Osteoblast (primary cell): ENCODE measurements around the gene ZNHIT2. TPM values are rescaled to one million over a fixed set of nuclear protein-coding genes. Genes with fewer than 3 reads are reported as not detected.
"Not testable (repeated sequence)": the region's sequence is repeated elsewhere in the genome, so short reads cannot be mapped to it uniquely, and the experiment has no call there.

Experiments used
- DNase-seq: peaks from one replicate; pipeline ENCODE4 v3.0.0; 2011; ENCODE audit warnings: low spot score, mixed read lengths; ENCODE audit not compliant: insufficient read length; ENCODE audit errors: missing footprints
- H2AFZ ChIP-seq: 2 replicates; pipeline ENCODE4 v1.6.0; 2011; ENCODE audit warnings: mild to moderate bottlenecking, low read length
- H3K27ac ChIP-seq: 2 replicates; pipeline ENCODE4 v1.5.1; 2011; ENCODE audit warnings: mild to moderate bottlenecking, low read depth, low read length, moderate library complexity
- H3K27me3 ChIP-seq: 2 replicates; pipeline ENCODE4 v1.6.0; 2012; ENCODE audit warnings: mild to moderate bottlenecking, control low read depth, inconsistent platforms, low read length, moderate library complexity; ENCODE audit not compliant: insufficient read depth
- H3K36me3 ChIP-seq: 2 replicates; pipeline ENCODE4 v1.5.1; 2011; ENCODE audit warnings: mild to moderate bottlenecking, low read length, control low read depth, moderate library complexity; ENCODE audit not compliant: insufficient read depth
- H3K4me1 ChIP-seq: 2 replicates; pipeline ENCODE4 v1.5.1; 2011; ENCODE audit warnings: mild to moderate bottlenecking, low read length, control low read depth, moderate library complexity; ENCODE audit not compliant: insufficient read depth
- H3K4me2 ChIP-seq: 2 replicates; pipeline ENCODE4 v1.6.0; 2011; ENCODE audit warnings: mild to moderate bottlenecking, low read length; ENCODE audit not compliant: insufficient read depth
- H3K4me3 ChIP-seq: fragments of 200-600 bp; sonication (generic); 3 replicates; pipeline ENCODE4 v1.5.1; 2012; ENCODE audit warnings: mild to moderate bottlenecking, low read length, inconsistent platforms; ENCODE audit not compliant: insufficient read depth
- H3K79me2 ChIP-seq: 2 replicates; pipeline ENCODE4 v1.6.0; 2012; ENCODE audit warnings: mild to moderate bottlenecking, low read length, control low read depth, inconsistent platforms; ENCODE audit not compliant: insufficient read depth
- H3K9me3 ChIP-seq: 2 replicates; pipeline ENCODE4 v1.5.1; 2011; ENCODE audit warnings: low read depth, low read length, control low read depth
- H4K20me1 ChIP-seq: 2 replicates; pipeline ENCODE4 v1.6.0; 2012; ENCODE audit warnings: mild to moderate bottlenecking, low read length, control low read depth; ENCODE audit not compliant: insufficient read depth
- CTCF ChIP-seq: IDR thresholded peaks from 2 replicates; pipeline ENCODE4 v1.5.1; 2011; ENCODE audit warnings: mild to moderate bottlenecking, low read depth, low read length, moderate library complexity; ENCODE audit errors: extremely low read depth
- total RNA-seq: library from RNA; depleted of rRNA; stranded (reverse); fragments of >200 nt; gene quantifications from 2 replicates; pipeline ENCODE4 v1.2.3, GENCODE V29; 2012

ZNHIT2 gene
- total RNA-seq, 1 donor: 12.3 TPM

- Histone ChIP-seq H3K27ac (peak overlapping the region; percentile 47), H3K4me2 (peak overlapping the region; percentile 68)
These were observed 33.2 kb upstream of the ZNHIT2 start for GRCh38 chr11:65150509-65151299.

GRCh38 chr11:65150131-65150508 is 32.6 kb upstream of the ZNHIT2 start:
- not testable (repeated sequence) for H4K20me1 ChIP-seq, DNase-seq, H3K9me3 ChIP-seq, H3K36me3 ChIP-seq, H3K27me3 ChIP-seq, H2AFZ ChIP-seq, H3K79me2 ChIP-seq
- Histone ChIP-seq H3K4me2 (peak overlapping the region; percentile 68), H3K4me1 (peaks cover 21% of the 10 kb centered on the region), H3K4me3 (peak overlapping the region; percentile 13), H3K27ac (peak overlapping the region; percentile 47)

More at GRCh38 chr11:65150509-65151299, 33.2 kb upstream of the ZNHIT2 start:
- Histone ChIP-seq H3K79me2 (no peaks in the 10 kb centered on the region), H3K4me3 (peak overlapping the region; percentile 34), H3K27me3 (peaks cover under 1% of the 10 kb centered on the region), H3K9me3 (no peaks in the 10 kb centered on the region), H4K20me1 (no peaks in the 10 kb centered on the region), H3K4me1 (peaks cover 21% of the 10 kb centered on the region), H2AFZ (peak overlapping the region; percentile 60), H3K36me3 (no peaks in the 10 kb centered on the region)
- no peak for TF ChIP-seq CTCF
- DNase-seq: peak; percentile 87

GRCh38 chr11:65148657-65149056 is 31.2 kb upstream of the ZNHIT2 start:
- Histone ChIP-seq H3K9me3 (no peaks in the 10 kb centered on the region), H3K27ac (no peak overlapping the region), H3K79me2 (no peaks in the 10 kb centered on the region), H3K4me2 (no peak overlapping the region), H4K20me1 (no peaks in the 10 kb centered on the region), H3K4me1 (peaks cover 21% of the 10 kb centered on the region), H3K27me3 (peaks cover 11% of the 10 kb centered on the region), H2AFZ (no peak overlapping the region), H3K36me3 (no peaks in the 10 kb centered on the region), H3K4me3 (no peak overlapping the region)
- no peak for DNase-seq
- TF ChIP-seq CTCF: no peak

GRCh38 chr11:65147352-65148075 is 30.0 kb upstream of the ZNHIT2 start:
- Histone ChIP-seq H3K4me3 (no peak overlapping the region), H3K27me3 (peaks cover 12% of the 10 kb centered on the region), H3K36me3 (no peaks in the 10 kb centered on the region), H2AFZ (no peak overlapping the region), H4K20me1 (no peaks in the 10 kb centered on the region), H3K27ac (no peak overlapping the region), H3K9me3 (no peaks in the 10 kb centered on the region), H3K4me2 (no peak overlapping the region), H3K4me1 (peaks cover 16% of the 10 kb centered on the region), H3K79me2 (no peaks in the 10 kb centered on the region)
- TF ChIP-seq CTCF: no peak
- DNase-seq: no peak
